Fibroblast of upper back skin (primary cell): Measurements from ENCODE around the gene EPB41L4B.

Source experiments
- DNase-seq: peaks from one replicate; pipeline ENCODE4 v3.0.0-alpha.2; 2013

Gene EPB41L4B

GRCh38 chr9:109192732-109193361 lies 128.0 kb downstream of the EPB41L4B start:
- DNase-seq = peak; percentile 3

DNA sequence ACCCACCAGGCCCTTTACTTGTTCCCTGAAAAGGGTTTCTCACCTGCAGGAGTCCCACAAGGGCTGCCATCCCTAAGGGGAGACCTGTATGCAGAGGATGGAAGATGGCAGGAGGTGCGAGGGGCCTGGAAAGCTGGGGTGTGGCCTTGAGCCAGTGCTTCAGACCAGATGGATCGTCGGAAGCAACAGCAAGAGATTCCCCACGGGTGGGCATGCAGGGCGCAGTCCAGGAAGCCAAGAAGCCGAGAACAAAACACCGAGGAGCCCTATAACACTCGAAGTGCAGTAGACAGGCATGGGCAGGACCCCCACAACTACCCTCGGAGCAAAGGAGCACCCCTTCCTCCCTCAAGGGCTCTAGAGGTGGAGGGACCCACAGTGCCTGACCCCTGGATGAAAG lies 129.1 kb downstream of the EPB41L4B start:
- no peak for DNase-seq

- DNase-seq = peak; percentile 28
Observed at GRCh38 chr9:109190151-109190550, 130.7 kb downstream of the EPB41L4B start.

DNA sequence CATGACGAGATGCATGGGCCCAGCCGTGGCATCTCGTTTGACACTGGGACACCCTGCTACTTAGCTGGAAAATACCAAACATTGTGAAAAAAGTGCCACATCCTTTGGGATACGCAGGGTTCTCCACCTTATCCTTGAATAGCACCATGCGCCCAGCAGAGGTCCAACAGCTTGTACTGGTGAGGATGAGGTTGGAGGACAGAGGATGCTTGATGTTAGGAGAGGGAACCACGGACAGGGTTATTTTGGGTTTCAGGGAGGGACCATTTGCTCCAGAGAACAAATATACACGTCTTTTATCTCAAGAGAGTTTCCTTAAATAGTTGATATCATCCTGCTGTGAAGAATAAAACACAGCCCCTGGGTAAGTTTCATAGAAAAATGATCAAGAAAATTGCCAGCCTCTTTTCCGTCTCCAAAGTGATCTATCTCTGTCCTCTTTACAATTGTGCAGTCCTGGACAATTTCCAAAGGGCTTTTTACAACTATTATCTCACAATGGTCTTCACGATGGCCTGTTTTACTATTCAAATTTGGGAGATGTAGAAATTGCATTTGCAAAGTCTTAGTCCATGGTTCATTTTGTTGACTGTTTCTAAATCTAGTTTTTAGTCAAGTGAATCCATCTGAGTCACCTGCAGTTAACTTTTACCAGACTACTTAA lies 133.9 kb downstream of the EPB41L4B start:
- no peak for DNase-seq

- peak; percentile 22 for DNase-seq
Observed at GRCh38 chr9:109182940-109183798, 137.7 kb downstream of the EPB41L4B start.

GRCh38 chr9:109182550-109182939 lies 138.3 kb downstream of the EPB41L4B start:
- DNase-seq = no peak

DNA sequence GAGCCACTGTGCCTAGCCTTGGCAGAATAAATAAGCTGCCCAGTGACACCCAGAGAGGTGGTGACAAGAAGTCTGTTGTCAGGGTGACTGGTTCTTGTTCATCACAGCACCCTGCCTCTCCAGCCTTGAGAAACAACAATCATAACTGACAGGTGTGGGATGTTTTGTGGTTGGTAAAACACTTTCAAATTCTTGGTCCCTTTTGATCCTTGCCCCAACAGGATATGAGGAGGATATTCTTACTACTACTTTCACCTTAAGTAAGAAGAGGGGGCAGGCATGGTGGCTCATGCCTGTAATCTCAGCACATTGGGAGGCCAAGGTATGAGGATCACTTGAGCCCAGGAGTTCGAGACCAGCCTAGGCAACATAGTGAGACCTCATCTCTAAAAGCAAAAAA lies 139.6 kb downstream of the EPB41L4B start:
- DNase-seq = no peak

GRCh38 chr9:109179801-109180523 lies 140.9 kb downstream of the EPB41L4B start:
- DNase-seq = no peak

- DNase-seq = no peak
Observed at GRCh38 chr9:109176963-109177362, 143.9 kb downstream of the EPB41L4B start.

DNA sequence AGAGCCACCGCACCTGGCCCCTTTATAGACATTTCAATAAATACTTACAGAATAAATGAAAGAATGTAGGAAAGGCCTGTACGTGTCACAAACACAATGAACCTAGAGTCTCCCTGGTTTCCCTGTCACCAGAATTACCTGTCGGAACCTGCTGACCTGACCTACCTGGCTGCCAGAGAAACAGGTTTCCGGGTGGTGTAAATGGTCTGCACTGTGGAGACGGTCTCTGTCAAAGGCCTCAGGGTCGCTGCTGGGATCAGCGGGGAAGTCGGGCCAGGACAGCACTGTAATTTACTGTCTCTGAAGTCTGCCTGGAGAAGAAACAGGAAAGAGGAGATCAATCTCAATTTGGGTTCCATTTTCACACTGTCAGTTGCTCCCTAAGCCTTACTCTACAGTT lies 144.5 kb downstream of the EPB41L4B start:
- no peak for DNase-seq

- DNase-seq = no peak
Observed at GRCh38 chr9:109172935-109173334, 147.9 kb downstream of the EPB41L4B start.

DNA sequence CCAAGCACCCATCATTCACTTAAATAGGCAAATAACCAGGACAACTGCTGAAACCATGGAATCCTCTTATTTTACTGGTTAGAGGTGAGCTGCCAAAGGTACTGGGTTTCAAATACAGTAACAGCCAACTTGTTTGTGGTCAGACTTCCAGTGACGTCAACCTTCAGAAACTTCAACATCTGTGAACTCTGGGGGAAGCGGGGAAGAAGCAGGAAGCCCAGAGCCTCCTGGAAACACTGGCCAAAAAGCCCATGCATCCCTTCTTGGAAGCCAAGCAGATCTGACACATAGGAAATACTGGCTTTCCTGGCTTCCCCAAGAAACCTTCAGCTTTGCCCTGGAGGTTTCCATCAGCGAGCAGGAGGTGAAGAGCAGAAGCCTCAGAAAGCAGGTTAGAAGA lies 148.9 kb downstream of the EPB41L4B start:
- peak; percentile 74 for DNase-seq

DNA sequence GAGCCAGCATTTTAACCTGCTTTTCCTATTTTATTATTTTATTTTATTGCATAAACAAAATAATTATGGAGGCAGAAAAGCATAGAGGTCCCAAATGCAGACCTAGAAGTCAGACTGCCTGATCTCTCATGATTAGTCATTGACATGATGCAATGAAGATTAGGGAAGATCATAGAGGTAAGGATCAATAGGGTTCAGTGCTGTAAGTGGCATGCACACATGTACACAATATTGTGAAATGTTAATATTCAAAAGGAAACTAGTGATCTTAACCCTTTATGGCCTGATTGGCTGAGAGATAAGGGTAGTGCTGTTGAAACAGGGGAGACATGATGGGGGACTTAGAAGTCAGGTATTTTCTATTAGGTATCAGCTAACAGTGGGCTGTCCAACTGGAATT lies 152.7 kb downstream of the EPB41L4B start:
- no peak for DNase-seq

GRCh38 chr9:109167716-109168115 lies 153.1 kb downstream of the EPB41L4B start:
- DNase-seq = no peak

DNA sequence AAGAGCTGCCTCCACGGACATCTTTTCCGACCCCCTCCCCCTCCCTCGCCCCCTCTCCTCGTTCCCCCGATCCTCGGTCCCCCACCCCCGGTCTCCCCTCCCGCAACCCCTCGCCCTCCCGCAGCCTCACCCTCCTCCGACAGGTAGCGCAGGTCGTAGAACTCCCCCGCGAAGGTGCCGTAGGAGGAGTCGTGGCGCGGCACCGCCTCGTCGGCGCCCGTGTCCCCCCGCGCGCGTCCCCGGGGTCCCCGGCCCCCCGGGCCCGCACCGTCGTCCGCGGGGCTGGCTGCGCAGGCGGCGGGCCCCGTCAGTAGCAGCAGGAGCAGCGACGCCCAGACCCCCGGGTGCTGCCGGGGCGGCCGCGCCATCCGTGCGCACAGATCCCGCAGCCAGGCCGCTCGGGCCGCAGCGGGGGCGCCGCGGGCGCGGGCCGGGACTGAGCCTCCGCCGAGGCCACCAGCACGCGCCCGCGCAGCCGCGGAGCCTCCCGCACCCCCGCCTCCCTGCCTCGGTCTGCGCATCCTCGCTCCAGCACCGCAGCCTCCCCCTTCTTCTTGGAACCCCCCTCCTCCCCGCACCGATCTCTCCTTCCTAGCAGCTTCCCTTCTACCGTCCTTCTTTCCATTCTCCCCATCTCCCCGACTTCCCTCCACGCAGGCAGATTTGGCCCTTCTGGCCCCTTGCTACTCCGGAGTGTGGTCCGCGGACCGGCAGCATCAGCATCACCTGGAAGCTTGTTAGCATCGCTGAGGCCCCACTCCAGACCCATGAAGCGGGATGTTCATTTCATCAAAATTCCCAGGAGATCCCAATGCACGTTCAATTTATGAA lies 153.9 kb downstream of the EPB41L4B start, which contains the start of gene FRRS1L:
TSS of gene FRRS1L (minus strand) at position 479 of the 831 bp plus-strand sequence. CDS start at position 368, 111 bp downstream.
- no peak for DNase-seq

- DNase-seq = no peak
Observed at GRCh38 chr9:109166171-109166770, 154.6 kb downstream of the EPB41L4B start.

DNA sequence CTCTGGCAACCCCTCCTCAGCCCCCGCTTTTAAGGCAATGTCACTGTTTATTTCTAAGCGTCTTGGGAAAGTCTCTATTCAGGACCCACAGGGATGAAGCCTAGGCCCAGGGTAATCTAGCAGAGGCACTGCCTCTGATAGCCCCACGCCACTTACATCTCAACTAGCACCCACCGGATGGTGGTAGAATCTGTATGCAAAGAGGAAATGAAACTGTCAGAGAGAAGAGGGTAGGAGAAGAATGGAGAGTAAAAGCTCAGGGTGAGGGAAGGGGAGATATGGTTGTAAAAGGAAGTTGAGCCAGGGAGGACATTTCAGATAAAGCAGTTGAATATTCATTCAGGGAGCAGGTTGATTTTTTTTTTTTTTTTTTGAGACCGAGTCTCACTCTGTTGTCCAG lies 156.8 kb downstream of the EPB41L4B start:
- no peak for DNase-seq

DNA sequence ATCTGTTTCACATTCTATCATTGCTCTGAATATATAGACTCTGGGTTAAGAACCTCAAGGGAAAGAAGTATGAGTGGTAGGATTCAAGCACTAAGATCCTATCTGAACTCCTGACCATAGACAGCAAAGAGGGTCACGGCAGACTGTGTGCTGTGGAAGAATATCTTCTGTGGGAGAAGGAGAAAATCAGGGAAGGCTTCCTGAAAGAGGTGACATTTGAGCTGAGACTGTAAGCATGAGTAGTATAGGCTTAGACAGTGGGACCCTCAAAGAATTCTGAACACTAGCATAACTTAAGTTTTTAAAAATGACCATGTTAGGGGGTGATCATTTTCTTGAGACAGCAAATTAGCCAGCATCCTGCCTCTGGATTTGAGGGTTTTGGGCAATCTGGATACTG lies 157.7 kb downstream of the EPB41L4B start:
- no peak for DNase-seq

- no peak for DNase-seq
Observed at GRCh38 chr9:109162677-109163076, 158.2 kb downstream of the EPB41L4B start.

DNA sequence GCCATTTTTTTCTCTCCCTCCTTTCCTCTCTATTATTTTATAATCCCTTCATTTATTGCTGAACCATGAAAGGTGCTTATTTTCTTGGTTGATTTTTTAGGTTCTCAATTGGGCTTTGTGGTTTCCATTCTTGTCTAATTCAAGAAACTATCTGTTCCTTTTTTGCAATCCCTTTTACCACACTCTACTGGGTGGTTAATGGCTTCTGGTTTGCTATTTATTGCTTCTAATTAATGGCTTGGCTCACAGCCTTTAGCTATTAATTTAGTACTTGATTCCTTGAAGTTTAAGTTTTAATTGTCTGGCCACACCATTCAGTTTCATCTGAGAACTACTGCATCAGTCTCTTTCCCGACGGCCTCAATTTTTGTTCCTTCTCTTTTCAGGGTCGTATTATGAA lies 159.4 kb downstream of the EPB41L4B start:
- no peak for DNase-seq

DNA sequence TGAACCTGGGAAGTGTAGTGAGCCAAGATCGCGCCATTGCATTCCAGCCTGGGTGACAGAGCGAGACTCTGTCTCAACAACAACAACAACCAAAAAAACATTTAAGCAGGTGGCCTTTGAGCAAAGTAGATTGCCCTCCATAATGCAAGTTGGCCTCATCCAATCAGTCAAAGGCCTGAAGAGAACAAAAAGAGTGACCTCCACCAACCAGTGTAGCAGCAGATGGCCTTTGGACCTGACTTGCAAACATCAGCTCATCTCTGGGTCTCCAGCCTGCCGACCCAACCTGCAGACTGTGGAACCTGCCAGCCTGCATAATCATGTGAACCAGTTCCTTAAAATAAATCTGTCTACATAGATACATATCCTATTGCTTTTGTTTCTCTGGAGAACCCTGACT lies 161.3 kb downstream of the EPB41L4B start:
- no peak for DNase-seq

- peak; percentile 86 for DNase-seq
Observed at GRCh38 chr9:109158651-109159050, 162.2 kb downstream of the EPB41L4B start.
